ENCODE results near the gene MED8.
A peak's percentile ranks its signal among the peaks of the same experiment; 100 is the strongest.

MED8 gene

GRCh38 chr1:43395523-43395922 is 5.9 kb upstream of the MED8 start:
- Histone ChIP-seq H3K36me3 (ENCODE audit: insufficient read depth) (no peaks in the 10 kb centered on the region), H3K4me2 (no peak overlapping the region), H3K4me1 (ENCODE audit: low read depth, poor library complexity, severe bottlenecking) (peaks cover 8% of the 10 kb centered on the region), H3K4me3 (IDR thresholded peaks at IDR 0.05; ENCODE audit: insufficient read depth, low read depth, low read length) (no peak overlapping the region), H4K20me1 (ENCODE audit: insufficient read depth) (no peaks in the 10 kb centered on the region), H2AFZ (ENCODE audit: low read depth) (no peak overlapping the region), H3K79me2 (ENCODE audit: insufficient read depth, low read depth) (peaks cover 11% of the 10 kb centered on the region), H3K27ac (no peak overlapping the region), H3K27me3 (ENCODE audit: insufficient read depth, low read depth) (no peaks in the 10 kb centered on the region), H3K9ac (no peak overlapping the region)
- no peak for TF ChIP-seq CTCF (conservative IDR thresholded peaks at IDR 0.05; ENCODE audit: low read depth, low read length)

- Histone ChIP-seq H3K4me3 (IDR thresholded peaks at IDR 0.05; ENCODE audit: insufficient read depth, low read depth, low read length) (no peak overlapping the region), H2AFZ (ENCODE audit: low read depth) (no peak overlapping the region), H3K27ac (no peak overlapping the region), H3K79me2 (ENCODE audit: insufficient read depth, low read depth) (peaks cover 33% of the 10 kb centered on the region), H3K4me2 (no peak overlapping the region), H3K4me1 (ENCODE audit: low read depth, poor library complexity, severe bottlenecking) (peaks cover 19% of the 10 kb centered on the region), H4K20me1 (ENCODE audit: insufficient read depth) (no peaks in the 10 kb centered on the region), H3K36me3 (ENCODE audit: insufficient read depth) (no peaks in the 10 kb centered on the region), H3K27me3 (ENCODE audit: insufficient read depth, low read depth) (no peaks in the 10 kb centered on the region), H3K9ac (no peak overlapping the region)
- no peak for TF ChIP-seq CTCF (conservative IDR thresholded peaks at IDR 0.05; ENCODE audit: low read depth, low read length)
Observed at GRCh38 chr1:43392702-43393101, 3.1 kb upstream of the MED8 start.

DNA sequence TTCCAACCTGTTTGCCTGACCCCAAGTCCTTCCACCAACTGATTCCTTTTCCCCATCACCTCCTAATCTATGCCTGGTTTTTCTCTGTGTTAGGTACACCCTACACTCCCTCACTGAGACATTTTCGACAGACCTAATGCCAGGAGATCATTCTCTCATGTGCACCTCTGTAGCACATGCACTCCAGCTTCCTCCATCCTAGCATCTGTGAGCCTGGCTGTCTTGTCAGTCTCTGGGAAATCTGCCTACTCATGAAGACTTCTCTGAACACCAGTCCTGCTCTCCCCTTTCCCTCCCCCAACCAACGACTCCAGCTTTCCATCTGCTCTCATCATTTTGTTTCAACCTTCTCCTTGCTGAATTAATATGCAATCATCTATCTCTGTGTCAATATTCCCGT is 987 bp downstream of the MED8 start:
- peak overlapping the region; percentile 88; the same call in 1 of the 2 replicates for H2AFZ ChIP-seq (ENCODE audit: low read depth)
- H3K27me3 ChIP-seq (ENCODE audit: insufficient read depth, low read depth), result no peaks in the 10 kb centered on the region
- H3K79me2 ChIP-seq (ENCODE audit: insufficient read depth, low read depth), result peaks cover 33% of the 10 kb centered on the region
- peak overlapping the region; percentile 93 for H3K4me2 ChIP-seq
- H3K4me3 ChIP-seq (IDR thresholded peaks at IDR 0.05; ENCODE audit: insufficient read depth, low read depth, low read length), result no peak overlapping the region
- TF ChIP-seq CTCF (conservative IDR thresholded peaks at IDR 0.05; ENCODE audit: low read depth, low read length), result no peak
- peaks cover 19% of the 10 kb centered on the region for H3K4me1 ChIP-seq (ENCODE audit: low read depth, poor library complexity, severe bottlenecking)
- H3K9ac ChIP-seq, result peak overlapping the region; percentile 49; the same call in 1 of the 2 replicates
- no peaks in the 10 kb centered on the region; the same call in 1 of the 2 replicates for H3K36me3 ChIP-seq (ENCODE audit: insufficient read depth)
- H4K20me1 ChIP-seq (ENCODE audit: insufficient read depth), result no peaks in the 10 kb centered on the region
- H3K27ac ChIP-seq, result no peak overlapping the region; the same call in 1 of the 2 replicates

GRCh38 chr1:43387976-43388599 is 1.5 kb downstream of the MED8 start:
- no peaks in the 10 kb centered on the region for H3K27me3 ChIP-seq (ENCODE audit: insufficient read depth, low read depth)
- H3K79me2 ChIP-seq (ENCODE audit: insufficient read depth, low read depth), result peaks cover 33% of the 10 kb centered on the region
- no peak overlapping the region for H3K9ac ChIP-seq
- peaks cover 19% of the 10 kb centered on the region for H3K4me1 ChIP-seq (ENCODE audit: low read depth, poor library complexity, severe bottlenecking)
- no peak overlapping the region for H3K27ac ChIP-seq
- H3K4me3 ChIP-seq (IDR thresholded peaks at IDR 0.05; ENCODE audit: insufficient read depth, low read depth, low read length), result no peak overlapping the region
- H3K4me2 ChIP-seq, result peak overlapping the region; percentile 93; the same call in 1 of the 2 replicates
- no peak for TF ChIP-seq CTCF (conservative IDR thresholded peaks at IDR 0.05; ENCODE audit: low read depth, low read length)
- no peaks in the 10 kb centered on the region; the same call in 1 of the 2 replicates for H3K36me3 ChIP-seq (ENCODE audit: insufficient read depth)
- H2AFZ ChIP-seq (ENCODE audit: low read depth), result no peak overlapping the region
- no peaks in the 10 kb centered on the region for H4K20me1 ChIP-seq (ENCODE audit: insufficient read depth)

Measured in KMS-11 (cell line).